Fibroblast of the aortic adventitia (primary cell): ENCODE results near the gene GBA2. TPM values are rescaled to one million over a fixed set of nuclear protein-coding genes. Genes with fewer than 3 reads are reported as not detected.
A peak's percentile ranks its signal among the peaks of the same experiment; 100 is the strongest.

Experiments used
- DNase-seq: peaks from one replicate; pipeline ENCODE4 v3.0.0-alpha.2; 2010; ENCODE audit warnings: low read depth
- H3K4me3 ChIP-seq: 2 replicates; pipeline ENCODE4 v1.5.1; 2011; ENCODE audit warnings: low read depth, mild to moderate bottlenecking, control low read depth, low read length, moderate library complexity
- CTCF ChIP-seq: IDR thresholded peaks from 2 replicates; pipeline ENCODE4 v1.5.1; 2011; ENCODE audit warnings: mild to moderate bottlenecking, low read length, control low read depth, inconsistent platforms; ENCODE audit not compliant: insufficient read depth
- total RNA-seq: library from RNA; depleted of rRNA; stranded (reverse); fragments of >200 nt; gene quantifications from 2 replicates; pipeline ENCODE4 v1.2.3, GENCODE V29; 2012; ENCODE audit warnings: low replicate concordance

GBA2 gene
- total RNA-seq, 1 donor = 25.5 TPM

DNA sequence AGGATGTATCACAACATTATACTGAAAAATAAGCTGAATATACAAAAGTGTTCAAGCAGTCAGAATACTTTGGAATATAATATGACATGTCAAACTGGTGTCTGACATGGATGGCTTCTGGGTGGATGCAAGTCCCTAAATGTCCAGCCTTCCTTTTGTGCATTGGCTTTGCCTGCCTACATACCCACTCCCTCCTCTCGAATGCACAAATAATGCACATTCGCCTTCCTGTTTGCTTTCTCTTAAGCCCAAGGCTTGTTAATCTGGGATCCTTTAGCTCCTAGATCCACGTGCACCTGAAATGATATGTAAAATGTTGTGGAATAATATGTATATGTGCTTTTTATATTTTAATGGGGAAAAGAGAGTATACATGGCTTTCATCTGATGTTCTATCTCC is 29.5 kb upstream of the GBA2 start:
- no peak for DNase-seq
- H3K4me3 ChIP-seq = no peak overlapping the region
- no peak for TF ChIP-seq CTCF

DNA sequence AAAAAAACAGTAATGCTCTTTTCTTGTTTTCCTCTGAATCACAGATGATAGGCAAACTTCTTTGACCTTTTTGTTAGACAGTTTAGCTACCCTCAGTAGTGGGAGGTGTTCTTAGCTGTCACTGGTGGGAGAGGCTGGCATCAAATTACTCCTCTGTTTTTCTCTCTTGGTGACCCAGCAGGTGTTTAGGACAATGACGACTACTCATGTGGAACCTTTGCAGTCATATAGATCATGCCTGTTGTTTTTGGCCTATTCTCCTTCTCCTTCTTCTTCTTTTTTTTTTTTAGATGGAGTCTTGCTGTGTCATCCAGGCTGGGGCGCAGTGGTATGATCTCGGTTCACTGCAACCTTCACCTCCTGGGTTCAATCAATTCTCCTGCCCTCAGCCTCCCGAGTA is 27.0 kb upstream of the GBA2 start:
- no peak for TF ChIP-seq CTCF
- no peak overlapping the region for H3K4me3 ChIP-seq
- no peak for DNase-seq

DNA sequence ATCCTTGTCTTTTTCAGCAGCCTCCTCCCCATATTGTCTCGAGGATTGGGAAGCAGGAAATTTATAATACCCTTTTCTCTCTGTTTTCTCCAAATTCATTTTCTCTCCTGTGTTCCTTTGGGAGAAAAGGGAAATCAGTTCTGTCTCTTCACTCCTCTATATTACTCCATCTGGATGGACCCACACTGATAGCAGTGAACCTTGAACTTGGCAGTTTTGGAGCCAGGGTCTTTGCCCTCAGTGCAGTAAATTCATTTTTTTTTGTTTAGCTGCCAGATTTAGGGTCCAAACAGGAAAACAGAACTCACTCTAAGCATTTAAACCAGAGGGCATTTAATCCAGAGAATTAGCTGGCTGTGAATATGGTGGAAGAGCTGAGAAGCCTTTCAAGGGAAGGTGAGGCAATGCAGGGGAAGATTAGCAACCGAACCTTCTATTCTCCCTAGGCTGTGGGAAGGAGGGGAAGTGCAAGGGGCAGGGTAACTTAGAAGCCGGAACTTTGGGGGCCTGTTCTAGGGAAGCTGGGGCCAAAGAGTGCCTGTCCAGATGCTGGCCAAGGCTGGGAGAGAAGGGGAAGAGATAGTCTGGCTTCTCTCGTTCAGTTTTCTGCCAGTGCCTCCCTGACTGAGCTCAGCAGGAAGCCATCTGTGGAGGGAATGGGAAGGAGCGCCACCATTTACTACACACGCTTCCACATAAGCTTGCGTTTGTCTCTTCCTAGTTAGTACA is 26.0 kb upstream of the GBA2 start:
- no peak for TF ChIP-seq CTCF
- DNase-seq = no peak
- H3K4me3 ChIP-seq = no peak overlapping the region

DNA sequence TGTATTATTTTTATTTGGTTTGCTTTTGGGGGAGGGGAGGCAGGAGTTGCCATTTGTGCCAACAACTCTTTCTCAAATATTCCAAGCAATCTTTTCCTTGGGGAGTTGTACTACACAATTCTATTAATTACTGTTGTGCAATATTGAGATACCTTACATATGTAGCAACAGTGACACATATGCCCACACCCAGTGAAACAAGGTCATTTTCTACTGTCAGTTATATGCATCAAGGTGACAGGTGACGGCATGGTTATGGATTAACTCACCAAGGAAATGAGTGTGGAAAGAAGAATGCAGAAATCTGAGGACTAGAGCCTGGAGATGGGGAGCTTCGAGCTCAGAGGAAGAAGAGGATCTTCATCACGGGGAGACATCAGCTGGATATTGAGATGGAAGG is 22.9 kb upstream of the GBA2 start:
- TF ChIP-seq CTCF = no peak
- no peak for DNase-seq
- no peak overlapping the region for H3K4me3 ChIP-seq

GRCh38 chr9:35771534-35771933 is 22.5 kb upstream of the GBA2 start:
- TF ChIP-seq CTCF = no peak
- no peak overlapping the region for H3K4me3 ChIP-seq
- DNase-seq = peak; percentile 48

DNA sequence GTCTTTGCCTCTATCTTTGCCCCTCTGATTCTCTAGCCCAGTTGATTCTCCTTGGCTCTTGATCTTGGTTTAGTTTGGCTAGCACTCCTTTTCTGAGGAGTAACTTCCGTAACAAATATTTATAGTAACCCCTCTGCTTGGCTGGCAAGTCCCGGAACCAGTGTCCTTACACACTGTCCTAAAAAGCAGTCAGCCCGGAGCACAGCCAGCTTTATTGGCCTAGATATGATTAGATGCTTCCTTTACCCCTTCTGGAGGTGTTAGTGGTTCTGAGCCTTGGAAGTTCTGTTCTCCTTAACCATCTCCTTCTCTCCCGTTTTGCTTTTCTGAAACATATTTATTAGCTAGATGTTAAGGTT is 22.0 kb upstream of the GBA2 start:
- no peak overlapping the region for H3K4me3 ChIP-seq
- TF ChIP-seq CTCF = no peak
- DNase-seq = no peak

GRCh38 chr9:35769763-35770162 is 20.7 kb upstream of the GBA2 start:
- no peak for TF ChIP-seq CTCF
- DNase-seq = no peak
- H3K4me3 ChIP-seq = no peak overlapping the region
